Measurements from ENCODE around the gene TIMP4.

DNA sequence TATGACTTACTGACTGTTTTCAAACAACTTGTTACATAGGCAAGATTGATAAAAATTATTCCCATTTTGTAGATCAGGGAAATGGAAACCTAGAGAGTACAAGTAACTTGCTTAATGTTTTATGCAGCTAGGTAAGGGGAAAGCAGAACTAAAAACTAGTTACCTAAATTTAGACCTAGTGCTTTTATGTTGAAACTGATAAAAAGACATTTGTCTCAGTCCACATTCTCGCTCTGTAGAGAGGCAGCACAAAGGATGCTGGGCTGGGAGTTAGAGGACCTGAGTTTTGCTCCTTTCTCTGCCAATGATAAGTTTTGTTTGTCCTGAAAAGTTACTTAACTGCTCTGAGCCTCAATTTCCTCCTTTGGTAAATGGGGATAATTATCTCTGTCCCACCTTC lies 17.4 kb downstream of the TIMP4 start:
- TF ChIP-seq POLR2A (IDR thresholded peaks at IDR 0.05; ENCODE audit: low read length) (no peak), GATA1 (IDR thresholded peaks at IDR 0.05; ENCODE audit: low read depth, low read length) (no peak)
